GM12891 (cell line): Measurements from ENCODE around the gene DCAF15.

ENCODE experiments used
- POLR2A ChIP-seq: IDR thresholded peaks from 2 replicates; pipeline ENCODE4 v1.6.1; 2011; ENCODE audit warnings: low read depth, low read length, control low read depth
- POLR2AphosphoS5 ChIP-seq: IDR thresholded peaks from 2 replicates; pipeline ENCODE4 v1.6.1; 2011; ENCODE audit warnings: low read depth, low read length, control low read depth
- SPI1 ChIP-seq: IDR thresholded peaks from 2 replicates; pipeline ENCODE4 v1.6.1; 2011; ENCODE audit warnings: low read depth, low read length, control low read depth
- TAF1 ChIP-seq: IDR thresholded peaks from 2 replicates; pipeline ENCODE4 v1.6.1; 2011; ENCODE audit warnings: low read depth, low read length, control low read depth

GRCh38 chr19:13965377-13965896, 13.1 kb downstream of the DCAF15 start:
- TF ChIP-seq POLR2AphosphoS5 (no peak), POLR2A (no peak), TAF1 (no peak), SPI1 (no peak)
